PFSK-1 (cell line): ENCODE data around the gene CWC25.
A peak's percentile ranks its signal among the peaks of the same experiment; 100 is the strongest.

Experiments
- FOXP2 ChIP-seq: optimal IDR thresholded peaks from 2 replicates; pipeline ENCODE3; 2011; ENCODE audit warnings: borderline replicate concordance, control low read depth, inconsistent platforms; ENCODE audit not compliant: insufficient read depth; ENCODE audit errors: extremely low read length, extremely low read depth
- POLR2AphosphoS5 ChIP-seq: IDR thresholded peaks from 2 replicates; pipeline ENCODE4 v1.6.1; 2012; ENCODE audit warnings: low read depth, mild to moderate bottlenecking, control low read depth, low read length, moderate library complexity
- REST ChIP-seq, 2 experiments: IDR thresholded peaks; 2 replicates each; pipeline versions ENCODE4 v1.6.1 to v1.8.0; 2011 to 2012; ENCODE audit warnings: low read depth in 2 of 2, low read length in 2 of 2, control low read depth in 1 of 2, inconsistent platforms in 1 of 2, mild to moderate bottlenecking in 1 of 2, moderate library complexity in 1 of 2; ENCODE audit not compliant: insufficient read depth in 1 of 2
- SIN3A ChIP-seq: IDR thresholded peaks from 2 replicates; pipeline ENCODE4 v1.6.1; 2012; ENCODE audit warnings: mild to moderate bottlenecking, low read length, moderate library complexity, borderline replicate concordance; ENCODE audit not compliant: insufficient read depth
- TAF1 ChIP-seq: IDR thresholded peaks from 2 replicates; pipeline ENCODE4 v1.6.1; 2012; ENCODE audit warnings: low read length, control low read depth, borderline replicate concordance; ENCODE audit not compliant: insufficient read depth

CWC25 gene

GRCh38 chr17:38848939-38849605 is 24.0 kb upstream of the CWC25 start:
- TF ChIP-seq FOXP2 (no peak), POLR2AphosphoS5 (peak; percentile 23; the same call in 1 of the 2 replicates)

DNA sequence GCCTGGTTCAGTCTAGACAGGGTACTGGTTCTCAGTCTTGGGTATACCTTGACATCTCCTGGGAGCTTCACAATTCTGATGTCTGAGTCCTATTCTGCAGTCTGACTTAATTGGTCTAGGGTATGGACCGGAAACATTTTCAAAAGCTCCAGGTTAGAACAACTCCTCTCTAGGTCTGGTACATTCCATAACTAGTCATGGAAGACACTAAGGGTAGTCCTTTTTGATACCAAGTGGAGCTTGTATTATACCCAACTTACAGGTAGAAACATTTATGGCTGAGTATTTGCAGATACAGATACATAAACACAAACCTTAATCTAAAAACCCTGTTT is 23.4 kb upstream of the CWC25 start:
- TF ChIP-seq FOXP2 (no peak), SIN3A (no peak), TAF1 (no peak), REST (IDR thresholded peaks at IDR 0.05; ENCODE audit: insufficient read depth in 1 of 2, low read depth in 2 of 2, low read length in 2 of 2) (no peak), POLR2AphosphoS5 (no peak; the same call in none of the 2 replicates)

GRCh38 chr17:38844261-38844757 is 19.2 kb upstream of the CWC25 start:
- TF ChIP-seq SIN3A = no peak

DNA sequence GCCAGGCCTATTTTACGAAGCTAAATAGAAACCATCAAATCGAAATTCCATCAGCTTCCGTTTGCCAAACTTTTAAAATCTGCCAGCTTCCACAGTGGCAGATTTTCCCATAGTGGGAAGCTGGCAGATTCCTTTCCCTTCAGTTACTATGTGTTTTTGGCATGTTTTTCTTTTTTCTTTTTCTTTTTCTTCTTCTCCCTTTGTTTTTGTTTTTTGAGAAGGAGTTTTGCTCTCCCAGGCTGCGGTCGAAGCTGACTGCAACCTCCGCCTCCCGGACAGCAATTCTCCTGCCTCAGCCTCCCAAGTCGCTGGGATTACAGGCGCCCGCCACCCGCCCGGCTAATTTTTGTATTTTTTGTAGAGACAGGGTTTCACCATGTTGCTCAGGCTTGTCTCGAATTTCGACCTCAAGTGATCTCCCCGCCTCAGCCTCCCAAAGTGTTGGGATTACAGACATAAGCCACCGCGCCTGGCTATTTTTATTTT is 684 bp upstream of the CWC25 start:
- no peak for TF ChIP-seq FOXP2
- no peak for TF ChIP-seq REST (IDR thresholded peaks at IDR 0.05; ENCODE audit: insufficient read depth in 1 of 2, low read depth in 2 of 2, low read length in 2 of 2)
- no peak for TF ChIP-seq TAF1
- no peak for TF ChIP-seq SIN3A
- no peak; the same call in 1 of the 2 replicates for TF ChIP-seq POLR2AphosphoS5

DNA sequence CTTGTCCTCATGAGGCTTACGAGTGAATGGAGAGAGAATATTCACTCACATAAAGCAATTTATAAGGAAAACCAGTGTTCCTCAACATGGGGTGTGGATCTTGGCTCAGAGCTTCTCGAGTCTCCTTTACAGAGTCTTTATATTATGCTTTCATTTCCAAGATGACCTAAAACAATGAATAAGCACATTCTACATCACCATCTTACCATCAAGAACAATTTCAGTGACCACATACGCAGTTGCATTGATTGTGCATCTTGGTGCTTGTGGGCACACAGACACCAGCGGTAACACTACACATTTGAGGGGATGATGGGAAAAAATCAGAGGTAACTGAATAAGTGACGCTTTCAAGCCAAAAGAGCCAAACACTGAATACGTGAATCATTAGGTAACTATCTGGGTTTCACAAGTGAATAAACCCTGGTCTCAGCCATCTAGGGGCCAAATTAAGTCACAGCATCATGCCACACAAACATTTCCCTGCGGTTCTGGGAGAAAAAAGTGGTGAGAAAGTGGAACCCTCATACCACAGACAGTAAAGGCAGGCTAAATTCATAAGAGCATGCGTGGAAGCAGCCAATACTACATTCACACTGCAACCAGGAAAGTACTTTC is 9.4 kb downstream of the CWC25 start:
- TF ChIP-seq FOXP2 = no peak
- TF ChIP-seq TAF1 = no peak
- TF ChIP-seq POLR2AphosphoS5 = no peak
- no peak for TF ChIP-seq REST (IDR thresholded peaks at IDR 0.05; ENCODE audit: insufficient read depth in 1 of 2, low read depth in 2 of 2, low read length in 2 of 2)
- TF ChIP-seq SIN3A = no peak

DNA sequence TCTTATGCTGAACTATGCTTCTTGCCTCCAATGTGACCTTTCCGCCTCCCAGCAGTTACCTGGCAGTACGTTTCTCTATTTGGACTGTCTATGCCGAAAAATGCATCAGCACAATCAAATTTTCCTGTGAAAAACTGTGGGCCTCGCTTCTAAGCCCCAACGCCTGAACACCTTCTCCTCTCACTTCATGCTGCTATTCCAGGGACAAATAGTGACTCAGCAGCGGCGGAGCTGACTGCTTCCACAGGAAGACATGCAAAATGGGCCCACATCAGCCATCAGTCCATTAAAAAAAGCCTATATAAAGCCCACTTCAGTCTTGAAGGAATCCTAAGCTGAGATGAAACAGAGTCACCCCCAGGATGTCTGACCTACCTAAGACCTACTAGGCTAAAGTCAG is 15.3 kb downstream of the CWC25 start:
- TF ChIP-seq REST (IDR thresholded peaks at IDR 0.05; ENCODE audit: insufficient read depth in 1 of 2, low read depth in 2 of 2, low read length in 2 of 2) (no peak), FOXP2 (no peak), POLR2AphosphoS5 (no peak), SIN3A (no peak)
